Activated CD4-positive, CD25-positive, alpha-beta regulatory T cell treated with anti-CD3 and anti-CD28 coated beads, Interleukin-2, amount 50 U/mL, for 72 hours (primary cell): ENCODE measurements around the gene NQO2.
A peak's percentile ranks its signal among the peaks of the same experiment; 100 is the strongest.
"Not testable (repeated sequence)": the region's sequence is repeated elsewhere in the genome, so short reads cannot be mapped to it uniquely, and the experiment has no call there.

ENCODE experiments used
- DNase-seq: peaks from one replicate; pipeline ENCODE4 v3.0.0; 2021

NQO2 gene

DNA sequence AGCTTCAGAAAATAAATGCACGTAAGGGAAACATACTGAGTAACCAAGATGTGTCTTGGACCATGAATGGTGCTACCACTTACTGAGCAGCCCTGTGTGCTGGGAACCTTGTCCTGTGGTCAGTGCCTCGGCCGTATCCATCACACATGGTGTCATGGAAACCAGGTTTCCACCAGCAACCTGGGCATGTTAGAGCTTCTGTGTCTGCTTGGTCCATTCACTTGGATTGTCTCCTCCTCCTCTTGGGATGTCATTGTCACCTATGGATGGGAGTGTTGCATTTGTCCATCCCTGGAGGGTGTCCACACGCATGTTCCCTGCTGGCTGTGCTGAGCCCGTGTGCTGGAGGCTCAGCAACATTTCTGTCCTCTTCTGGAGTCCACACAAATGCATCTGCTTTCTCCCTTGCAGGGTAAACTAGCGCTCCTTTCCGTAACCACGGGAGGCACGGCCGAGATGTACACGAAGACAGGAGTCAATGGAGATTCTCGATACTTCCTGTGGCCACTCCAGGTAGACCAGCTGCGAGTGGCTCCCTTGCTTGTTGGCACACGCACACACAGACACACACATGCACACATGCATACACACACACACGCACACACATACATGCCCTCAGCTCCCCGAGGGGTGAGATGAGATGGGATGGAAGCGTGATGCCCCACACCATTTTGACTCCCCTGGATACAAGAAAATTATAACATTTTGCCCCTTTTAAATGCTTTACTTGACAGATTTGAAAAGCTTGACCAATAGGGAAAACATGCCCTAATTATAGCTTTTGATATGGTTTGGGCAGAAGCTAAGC lies 17.0 kb downstream of the NQO2 start:
- DNase-seq: no peak

DNA sequence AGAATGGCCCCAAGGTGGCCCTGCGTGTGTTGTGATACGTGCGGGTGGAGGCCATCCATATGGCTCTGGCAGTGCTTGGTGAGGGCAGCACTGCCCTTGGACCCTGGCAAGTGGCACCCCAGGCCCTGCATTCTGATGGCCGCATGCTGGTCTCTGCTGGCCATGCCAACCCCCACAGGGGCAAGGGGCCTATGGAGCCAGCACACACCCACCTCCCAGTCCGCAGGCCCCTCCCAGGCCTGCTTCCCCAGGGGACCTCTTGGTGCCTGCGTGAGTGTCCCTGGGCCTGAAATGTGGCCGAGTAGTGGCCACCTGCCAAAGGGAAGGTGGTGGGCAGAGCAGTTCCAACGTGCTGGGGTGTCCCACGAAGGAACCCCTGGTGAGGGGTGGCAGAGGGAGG lies 17.6 kb downstream of the NQO2 start:
- no peak for DNase-seq

DNA sequence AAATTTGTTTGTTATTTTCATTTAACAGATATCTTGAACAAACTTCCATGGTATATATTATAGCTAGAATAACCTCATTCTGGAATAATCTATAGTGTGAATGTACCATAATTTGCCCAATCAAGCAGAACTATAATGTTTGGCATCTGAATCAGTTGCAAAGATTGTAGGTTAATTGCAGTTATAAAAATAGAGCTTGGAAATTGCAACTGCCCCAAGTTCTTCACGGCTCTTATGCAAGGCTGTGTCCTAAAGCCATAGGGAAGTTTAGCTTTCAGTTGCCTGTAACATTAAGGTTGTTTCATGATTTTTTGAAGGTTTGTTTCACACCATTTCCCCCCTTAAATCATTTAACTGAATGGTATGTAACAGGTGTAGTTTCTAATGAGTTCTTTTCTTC lies 19.4 kb downstream of the NQO2 start:
- DNase-seq: no peak

DNA sequence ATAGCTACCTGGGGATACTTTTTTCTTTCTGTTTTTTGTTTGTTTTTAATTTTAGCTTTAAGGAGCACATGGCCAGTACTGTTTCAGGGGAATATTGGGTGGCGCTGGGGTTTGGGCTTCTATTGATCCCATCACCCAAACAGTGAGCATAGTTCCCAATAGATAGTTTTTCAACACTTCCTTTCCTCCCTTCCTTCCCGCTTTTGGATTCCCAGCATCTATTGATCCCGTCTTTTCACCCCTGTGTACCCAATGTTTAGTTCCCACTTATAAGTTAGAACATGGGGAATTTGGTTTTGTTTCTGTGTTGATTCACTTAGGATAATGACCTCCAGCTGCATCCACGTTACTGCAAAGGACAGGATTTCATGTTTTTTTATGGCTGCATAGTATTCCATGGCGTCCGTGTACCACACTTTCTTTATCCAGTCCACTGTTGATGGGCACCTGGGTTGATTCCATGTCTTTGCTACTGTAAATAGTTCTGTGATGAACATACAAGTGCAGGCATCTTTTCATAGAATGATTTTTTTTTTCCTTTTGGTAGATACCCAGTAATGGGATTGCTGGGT lies 20.1 kb downstream of the NQO2 start:
- no peak for DNase-seq

DNA sequence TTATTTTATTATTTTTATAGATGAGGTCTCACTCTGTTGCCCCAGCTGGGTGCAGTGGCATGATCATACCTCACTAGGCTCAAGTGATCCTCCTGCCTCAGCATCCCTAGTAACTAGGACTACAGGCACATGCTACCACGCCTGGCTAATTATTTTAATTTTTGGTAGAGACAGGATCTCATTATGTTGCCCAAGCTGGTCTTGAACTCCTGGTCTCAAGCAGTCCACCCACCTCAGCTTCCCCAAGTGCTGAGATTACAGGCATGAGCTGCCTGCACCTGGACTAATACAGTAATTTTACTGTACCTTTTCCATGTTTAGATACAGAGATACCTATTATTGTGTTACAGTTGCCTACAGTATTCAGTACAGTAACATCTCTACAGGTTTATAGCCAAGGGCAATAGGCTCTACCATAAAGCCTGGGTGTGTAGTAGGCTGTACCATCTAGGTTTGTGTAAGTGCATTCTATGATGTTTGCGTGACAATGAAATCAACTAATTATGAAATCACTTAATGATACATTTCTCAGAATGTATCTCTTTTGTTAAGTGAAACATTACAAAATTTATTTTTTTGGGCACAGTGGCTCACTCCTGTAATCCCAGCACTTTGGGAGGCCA lies 21.4 kb downstream of the NQO2 start:
- not testable (repeated sequence) for DNase-seq

DNA sequence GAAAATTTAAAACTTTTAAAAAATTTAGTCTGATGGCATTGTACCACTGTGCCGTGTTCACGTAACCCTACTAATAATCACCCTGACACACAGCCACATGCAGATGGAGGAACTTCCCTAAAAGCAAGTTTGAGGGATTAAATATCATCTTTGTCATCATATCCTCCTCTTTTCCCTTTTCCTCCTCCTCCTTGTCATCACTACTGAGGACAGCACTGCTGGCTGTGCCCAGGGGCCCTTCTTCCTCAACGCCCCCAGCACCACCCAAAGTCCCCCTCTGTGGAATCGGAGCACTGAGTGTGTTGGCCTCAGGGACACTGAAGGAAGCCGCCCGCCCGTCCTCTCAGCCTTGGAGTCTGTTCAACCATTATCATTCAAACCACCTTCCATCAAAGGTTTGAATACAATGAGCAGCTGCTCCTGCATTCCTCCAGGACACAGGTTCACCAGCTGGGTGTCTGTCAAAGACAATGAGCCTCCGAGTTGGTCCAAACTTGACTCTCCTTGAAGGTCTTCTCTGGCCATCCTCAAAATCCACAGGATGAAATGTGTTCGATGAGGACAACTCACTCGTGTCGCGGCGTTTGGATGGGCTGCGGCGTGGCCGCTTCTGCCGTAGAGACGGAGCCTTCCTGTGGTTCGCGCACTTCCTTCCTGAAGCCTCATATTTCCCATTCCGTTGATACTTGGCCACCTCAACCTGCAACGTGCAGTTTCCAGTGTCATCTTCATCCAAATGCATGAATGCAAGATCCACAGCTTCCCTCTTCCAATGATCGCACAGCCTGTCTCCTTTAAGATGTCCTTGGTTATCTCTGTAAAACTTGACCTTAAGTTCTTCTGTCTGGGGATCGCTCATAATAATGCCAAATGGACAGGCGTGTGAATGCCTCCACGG lies 23.3 kb downstream of the NQO2 start:
- peak; percentile 41 for DNase-seq

DNA sequence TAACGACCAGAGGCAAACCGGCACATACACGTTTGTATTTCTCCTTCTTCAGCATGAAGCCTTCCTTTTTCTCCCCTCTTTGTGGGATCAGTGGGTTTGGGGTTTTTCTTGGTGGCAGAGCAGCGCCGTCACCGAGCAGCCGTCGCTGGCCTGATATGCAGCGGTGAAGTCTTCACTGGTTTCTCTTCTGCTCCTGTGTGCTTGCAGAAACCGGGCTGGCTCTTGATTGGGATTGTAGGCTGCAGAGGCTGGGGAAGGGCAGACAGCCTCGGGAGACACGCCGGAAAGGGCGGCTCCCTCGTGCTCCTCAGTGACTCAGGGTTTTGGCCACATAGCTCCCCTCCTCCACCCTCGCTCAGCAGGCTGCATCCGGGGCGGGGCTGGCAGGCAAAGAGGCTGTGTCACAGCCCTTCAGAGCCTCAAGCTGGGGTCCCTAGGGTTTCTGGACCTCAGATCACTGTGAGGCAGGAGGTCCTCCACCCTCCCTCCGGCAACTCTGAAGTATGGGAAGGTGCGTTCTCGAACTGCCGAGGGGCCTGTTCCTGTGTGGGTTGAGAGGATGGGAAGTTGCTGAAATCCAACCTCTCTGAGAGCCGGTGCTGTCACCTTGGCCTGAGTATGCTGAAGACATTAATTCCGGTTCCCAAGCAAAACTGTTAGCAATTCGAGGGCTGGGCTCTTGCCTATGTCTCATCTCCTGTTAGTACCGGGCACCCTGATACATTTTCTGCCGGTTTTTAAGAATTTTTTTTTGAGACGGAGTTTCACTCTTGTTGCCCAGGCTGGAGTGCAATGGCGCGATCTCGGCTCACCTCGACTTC lies 24.2 kb downstream of the NQO2 start:
- DNase-seq: peak; percentile 86

DNA sequence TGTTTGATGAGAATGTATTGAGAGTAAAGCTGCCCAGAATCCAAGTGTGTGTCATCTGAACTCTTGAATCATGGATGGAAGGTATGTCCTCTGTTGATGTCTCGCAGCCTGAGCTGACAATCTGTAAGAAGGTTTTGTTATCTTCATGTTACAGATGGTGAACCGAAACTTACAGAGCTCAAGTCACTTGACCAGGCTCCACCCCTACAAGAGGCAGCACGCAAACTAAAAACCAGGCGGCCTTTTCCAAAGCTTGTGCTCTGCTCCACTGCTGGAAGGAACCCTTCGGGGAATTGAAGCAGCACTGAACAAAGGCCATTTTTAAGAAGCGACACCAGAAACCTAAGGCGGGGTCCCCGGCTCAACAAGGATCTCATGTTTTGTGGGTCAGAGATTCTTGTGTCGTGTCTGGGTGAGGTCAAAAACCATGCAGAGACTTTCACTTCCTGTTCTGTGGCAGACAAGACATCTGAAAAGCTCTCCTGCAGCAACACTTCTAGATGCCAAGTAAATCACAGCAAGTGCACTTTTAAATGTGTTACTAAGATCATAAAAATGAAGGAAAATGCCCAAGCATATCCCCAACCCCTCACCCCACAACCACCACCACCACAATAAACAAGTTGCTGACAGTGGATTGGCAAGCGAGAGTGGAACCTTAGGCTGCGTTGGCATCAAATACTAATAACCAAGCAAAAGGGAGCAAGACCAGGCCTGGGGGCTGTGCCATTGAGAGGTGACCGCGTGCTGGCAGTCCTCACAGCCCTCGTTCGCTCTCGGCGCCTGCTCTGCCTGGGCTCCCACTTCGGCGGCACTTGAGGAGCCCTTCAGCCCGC lies 27.3 kb downstream of the NQO2 start:
- peak; percentile 41 for DNase-seq

DNA sequence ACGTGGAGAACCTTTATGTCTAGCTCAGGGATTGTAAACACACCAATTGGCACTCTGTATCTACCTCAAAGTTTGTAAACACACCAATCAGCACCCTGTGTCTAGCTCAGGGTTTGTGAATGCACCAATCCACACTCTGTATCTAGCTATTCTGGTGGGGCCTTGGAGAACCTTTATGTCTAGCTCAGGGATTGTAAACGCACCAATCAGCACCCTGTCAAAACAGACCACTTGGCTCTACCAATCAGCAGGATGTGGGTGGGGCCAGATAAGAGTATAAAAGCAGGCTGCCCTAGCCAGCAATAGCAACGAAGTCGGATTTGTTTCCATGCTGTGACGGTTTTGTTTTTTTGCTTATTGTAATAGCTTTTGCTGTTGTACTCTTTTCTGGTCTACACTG lies 28.5 kb downstream of the NQO2 start:
- not testable (repeated sequence) for DNase-seq

DNA sequence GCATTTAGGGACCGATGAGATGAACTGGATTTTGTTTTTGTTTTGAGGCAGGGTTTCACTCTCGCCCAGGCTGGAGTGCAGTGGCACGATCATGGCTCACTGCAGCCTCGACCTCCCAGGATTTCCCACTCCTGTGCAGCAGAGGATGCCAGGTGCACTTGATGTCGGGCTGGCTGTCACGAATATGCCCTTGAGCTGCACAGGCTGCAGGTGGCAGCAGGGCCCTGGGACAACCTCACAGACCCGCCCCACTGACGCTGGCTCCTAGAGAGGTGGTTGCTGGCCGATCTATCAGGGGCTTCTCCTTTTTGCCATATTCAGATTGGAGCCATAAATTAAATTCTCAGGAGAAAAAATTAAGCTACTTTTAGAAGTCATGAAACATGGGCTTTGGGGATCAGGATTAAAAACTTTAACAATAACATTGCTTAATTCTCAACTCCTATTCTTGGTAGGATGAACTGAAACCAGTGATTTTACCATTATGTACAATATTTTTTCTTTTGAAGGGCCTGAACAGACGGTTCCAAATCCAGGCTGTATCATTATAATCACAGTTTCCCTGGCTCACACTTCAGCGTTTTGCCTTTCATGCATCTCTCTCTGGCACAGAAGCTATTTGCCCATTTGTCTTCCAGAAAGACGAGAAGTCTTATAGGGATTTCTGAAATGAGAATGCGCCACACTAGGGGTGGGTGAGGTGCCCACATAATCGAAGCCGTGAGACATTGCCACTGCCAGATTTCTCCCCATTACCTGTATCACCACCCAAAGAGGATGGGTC lies 32.4 kb downstream of the NQO2 start:
- no peak for DNase-seq

DNA sequence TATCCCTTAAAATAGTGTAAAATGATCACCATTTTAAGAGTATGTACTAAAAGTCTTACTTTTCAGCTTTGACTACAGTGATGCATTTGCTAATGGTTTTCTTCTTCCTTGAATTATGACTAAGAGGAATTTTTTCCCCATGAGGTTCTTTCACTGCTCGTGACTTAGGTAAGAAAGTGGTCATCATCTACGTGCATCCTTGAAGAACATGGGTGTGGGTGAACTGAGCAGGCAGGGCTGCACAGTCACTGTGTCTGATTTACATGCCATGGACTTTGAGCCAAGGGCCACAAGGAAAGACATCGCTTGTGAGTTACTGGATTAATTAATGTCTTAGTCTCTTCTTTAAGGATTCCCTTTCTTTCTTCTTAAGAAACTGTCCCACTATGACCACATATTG lies 33.3 kb downstream of the NQO2 start:
- DNase-seq: no peak

DNA sequence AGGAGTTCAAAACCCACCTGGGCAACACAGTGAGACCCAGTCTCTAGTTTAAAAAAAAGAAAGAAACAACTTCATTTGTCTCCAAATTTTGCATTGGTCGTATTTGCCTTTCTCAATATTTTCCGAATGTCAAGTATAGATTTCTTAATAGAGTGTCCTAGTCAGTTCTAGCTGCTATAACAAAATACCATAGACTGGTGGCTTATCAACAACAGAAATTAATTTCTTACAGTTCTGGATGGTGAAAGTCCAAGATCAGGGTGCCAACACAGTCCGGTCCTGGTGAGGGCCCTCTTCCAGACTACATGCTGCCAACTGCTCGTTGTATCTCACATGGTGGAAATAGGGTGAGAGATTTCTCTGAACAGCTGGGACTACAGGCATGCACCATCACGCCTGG lies 34.0 kb downstream of the NQO2 start:
- DNase-seq: no peak

DNA sequence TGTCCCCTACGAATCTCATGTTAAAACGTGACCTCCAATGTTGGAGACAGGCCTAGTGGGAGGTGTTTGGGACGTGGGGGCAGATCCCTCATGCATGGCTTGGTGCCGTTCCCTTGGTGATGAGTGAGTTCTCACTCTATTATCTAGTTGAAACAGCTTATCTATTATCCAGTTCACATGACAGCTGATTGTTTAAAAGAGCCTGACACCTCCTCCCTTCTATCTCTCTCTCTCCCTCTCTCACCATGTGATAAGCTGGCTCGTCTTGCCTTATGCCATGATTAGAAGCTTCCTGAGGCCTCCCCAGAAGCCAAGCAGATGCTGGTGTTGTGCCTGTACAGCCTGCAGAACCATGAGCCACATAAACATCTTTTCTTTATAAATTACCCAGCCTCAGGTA lies 35.7 kb downstream of the NQO2 start:
- no peak for DNase-seq

DNA sequence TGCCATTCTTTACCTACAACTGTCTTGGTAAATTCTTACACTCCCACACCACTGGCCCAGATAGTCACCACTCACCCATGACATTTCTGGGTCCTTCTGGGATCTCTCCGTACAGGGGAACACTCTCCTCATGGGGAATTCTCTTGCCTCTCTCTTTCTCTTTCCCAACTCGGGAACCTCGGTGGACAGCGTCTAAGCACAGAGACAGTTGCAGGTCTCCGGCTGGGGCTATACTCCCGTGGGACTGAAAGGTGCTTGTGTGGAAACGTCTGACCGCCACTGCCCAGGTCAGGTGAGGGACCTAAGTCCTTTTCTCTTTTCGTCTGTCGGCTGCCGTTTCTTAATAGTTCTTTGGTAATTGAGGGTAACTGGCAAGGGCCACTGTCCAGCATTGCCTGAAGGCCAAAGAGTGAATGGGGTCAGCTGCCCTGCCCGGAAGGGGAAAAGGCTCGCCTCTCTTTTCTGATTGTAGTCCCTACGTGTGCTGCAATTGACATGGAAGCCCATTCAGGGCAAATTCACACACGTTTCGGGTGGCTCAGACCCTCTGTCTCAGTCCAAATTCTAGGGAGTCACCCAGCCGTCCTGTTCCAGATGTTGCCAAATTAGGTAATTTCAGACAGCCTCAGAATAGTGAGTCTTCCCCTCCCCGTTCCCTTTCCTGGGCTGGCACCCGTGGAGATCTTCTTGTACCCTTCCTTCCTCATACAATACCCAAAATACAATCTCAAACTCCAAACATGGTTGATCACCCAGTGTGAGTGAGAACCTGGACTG lies 37.4 kb downstream of the NQO2 start:
- DNase-seq: no peak

DNA sequence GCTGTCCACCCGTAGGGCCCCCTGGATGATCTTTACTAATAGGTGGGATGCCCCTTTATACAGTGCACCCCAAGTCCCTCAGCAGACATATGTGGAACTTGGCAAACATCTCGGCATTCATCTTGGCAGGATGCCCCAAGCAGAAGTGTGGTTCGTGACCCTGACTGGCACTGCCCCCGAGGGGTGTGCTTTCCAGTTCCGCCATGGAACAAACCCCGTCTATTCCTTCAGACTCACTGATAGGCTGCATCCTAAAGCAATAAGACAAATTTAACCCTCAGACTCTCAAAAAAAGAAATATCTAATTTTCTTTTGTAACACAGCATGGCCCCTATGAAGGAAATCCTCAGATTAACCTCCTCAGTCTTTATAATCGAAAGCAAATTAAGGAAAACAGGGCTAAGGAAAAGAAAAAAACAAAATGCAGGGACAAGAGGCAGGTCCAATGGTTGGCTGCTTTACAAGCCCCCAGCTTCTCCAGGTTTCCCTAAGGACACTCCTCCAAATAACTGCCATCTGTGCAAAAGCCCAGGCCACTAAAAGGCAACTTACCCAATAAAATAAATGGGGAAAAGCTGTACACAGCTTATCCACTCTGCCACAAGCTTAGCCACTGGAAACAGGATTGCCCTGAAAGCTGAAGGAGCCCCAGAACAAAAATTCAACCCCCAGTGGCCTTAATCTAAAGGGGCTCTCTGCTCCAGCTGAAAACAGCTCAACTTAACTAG lies 38.1 kb downstream of the NQO2 start:
- no peak for DNase-seq

DNA sequence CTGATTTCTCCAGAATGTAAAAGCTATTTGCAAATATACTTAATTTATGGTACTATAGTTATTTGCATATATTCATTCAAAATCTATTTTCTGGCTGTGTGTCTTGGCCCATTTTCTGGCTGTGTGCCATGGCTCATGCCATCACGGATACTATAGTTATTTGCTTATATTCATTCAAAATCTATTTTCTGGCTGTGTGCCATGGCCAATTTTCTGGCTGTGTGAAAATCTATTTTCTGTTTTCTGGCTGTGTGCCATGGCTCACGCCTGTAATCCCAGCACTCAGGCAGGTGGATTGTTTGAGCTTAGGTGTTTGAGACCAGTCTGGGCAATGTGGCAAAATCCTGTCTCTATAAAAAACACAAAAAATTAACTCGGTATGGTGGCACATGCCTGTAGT lies 39.7 kb downstream of the NQO2 start:
- DNase-seq: no peak

DNA sequence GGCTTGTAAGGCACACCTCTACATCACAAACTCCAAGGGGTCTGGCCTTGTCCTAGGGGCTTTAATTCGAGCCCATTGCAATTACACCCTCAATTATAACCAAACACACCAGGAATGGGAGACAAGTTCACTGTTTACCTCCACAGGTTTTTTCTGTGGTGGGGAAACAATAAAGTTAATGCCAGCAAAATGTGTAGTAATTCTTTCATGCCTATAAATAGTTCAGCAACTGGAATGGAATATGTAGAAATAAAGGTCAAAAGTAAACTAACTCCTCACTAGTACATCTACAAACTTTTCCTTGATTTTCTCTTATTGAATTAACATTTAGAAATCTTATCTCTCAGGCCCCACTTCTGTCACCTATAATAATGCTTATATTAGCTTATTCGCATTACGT lies 41.5 kb downstream of the NQO2 start:
- DNase-seq: no peak

DNA sequence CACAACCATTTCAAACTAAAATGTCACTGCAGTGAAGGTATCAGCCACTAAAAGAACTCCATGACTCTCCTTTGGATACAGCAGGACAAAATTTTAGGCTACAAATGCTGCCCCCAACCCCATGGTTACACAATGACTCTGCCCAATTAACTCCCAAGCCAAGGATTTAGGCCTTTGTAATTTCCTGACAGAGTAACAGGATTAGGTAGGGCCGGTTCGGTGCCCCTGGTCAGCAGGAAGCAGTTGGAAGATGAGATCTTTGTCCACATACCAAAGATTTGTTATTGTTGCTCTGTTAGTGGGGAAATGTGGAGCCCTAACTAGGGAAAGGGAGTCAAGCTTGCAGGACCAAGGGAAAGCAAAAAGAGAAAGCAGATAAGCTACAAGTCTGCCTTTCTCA lies 41.9 kb downstream of the NQO2 start:
- no peak for DNase-seq

DNA sequence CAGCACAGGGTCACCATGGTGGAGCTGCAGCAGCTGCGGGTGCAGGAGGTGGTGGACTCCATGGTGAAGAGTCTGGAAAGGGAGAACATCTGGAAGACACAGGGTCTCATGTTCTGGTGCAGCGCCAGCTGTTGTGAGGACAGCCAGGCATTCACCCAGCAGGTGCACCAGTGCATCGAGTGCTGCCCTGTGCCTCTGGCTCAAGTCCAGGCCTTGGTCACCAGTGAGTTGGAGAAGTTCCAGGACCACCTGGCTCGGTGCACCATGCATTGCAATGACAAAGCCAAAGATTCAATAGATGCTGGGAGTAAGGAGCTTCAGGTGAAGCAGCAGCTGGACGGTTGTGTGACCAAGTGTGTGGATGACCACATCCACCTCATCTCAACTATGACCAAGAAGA lies 45.7 kb downstream of the NQO2 start:
- no peak for DNase-seq
